DND-41 (cell line): Measurements from ENCODE around the gene PCNX1.

Experiments
- EZH2 ChIP-seq: IDR thresholded peaks from 3 replicates; pipeline ENCODE4 v1.6.1; 2012; ENCODE audit warnings: borderline replicate concordance, low read depth, mild to moderate bottlenecking, moderate library complexity, low read length, inconsistent platforms; ENCODE audit not compliant: severe bottlenecking
- TF ChIP-seq, protein P1 (sequence below): IDR thresholded peaks from 2 replicates; pipeline ENCODE4 v1.5.1; 2012; ENCODE audit warnings: borderline replicate concordance, low read length, moderate library complexity, mild to moderate bottlenecking; ENCODE audit not compliant: poor library complexity, severe bottlenecking; ENCODE audit errors: extremely low read depth

DNA sequence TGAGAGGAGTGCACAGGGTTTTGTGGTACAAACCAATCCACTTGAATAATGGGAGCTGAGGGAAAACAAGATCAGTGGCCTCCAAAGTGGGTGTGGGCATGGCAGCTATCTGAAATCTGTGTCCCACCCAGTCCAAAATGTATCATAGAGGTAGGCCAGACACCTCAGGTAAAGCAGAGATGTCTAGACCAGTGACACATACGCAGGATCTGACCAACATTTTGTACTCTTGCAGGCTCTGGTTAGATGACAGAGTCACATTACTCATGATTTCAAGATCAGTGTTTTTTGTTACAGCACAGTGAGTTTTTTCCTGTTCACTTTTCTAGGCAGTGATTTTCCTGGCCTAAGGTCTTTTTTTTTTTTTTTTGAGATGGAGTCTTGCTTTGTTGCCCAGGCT is 211.8 kb downstream of the PCNX1 start:
- TF ChIP-seq, protein P1, sequence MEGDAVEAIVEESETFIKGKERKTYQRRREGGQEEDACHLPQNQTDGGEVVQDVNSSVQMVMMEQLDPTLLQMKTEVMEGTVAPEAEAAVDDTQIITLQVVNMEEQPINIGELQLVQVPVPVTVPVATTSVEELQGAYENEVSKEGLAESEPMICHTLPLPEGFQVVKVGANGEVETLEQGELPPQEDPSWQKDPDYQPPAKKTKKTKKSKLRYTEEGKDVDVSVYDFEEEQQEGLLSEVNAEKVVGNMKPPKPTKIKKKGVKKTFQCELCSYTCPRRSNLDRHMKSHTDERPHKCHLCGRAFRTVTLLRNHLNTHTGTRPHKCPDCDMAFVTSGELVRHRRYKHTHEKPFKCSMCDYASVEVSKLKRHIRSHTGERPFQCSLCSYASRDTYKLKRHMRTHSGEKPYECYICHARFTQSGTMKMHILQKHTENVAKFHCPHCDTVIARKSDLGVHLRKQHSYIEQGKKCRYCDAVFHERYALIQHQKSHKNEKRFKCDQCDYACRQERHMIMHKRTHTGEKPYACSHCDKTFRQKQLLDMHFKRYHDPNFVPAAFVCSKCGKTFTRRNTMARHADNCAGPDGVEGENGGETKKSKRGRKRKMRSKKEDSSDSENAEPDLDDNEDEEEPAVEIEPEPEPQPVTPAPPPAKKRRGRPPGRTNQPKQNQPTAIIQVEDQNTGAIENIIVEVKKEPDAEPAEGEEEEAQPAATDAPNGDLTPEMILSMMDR = no peak
- no peak for TF ChIP-seq EZH2
